Liver (tissue), 9 donors: ENCODE measurements around the gene ATAD1. TPM values are rescaled to one million over a fixed set of nuclear protein-coding genes. Genes with fewer than 3 reads are reported as not detected.

Experiments used
- DNase-seq: peaks from one replicate; pipeline ENCODE4 v3.0.0-alpha.2; 2017; ENCODE audit warnings: low spot score
- H3K27ac ChIP-seq, 2 donors: one replicate each; pipeline ENCODE4 v1.7.0; 2013; ENCODE audit warnings: inconsistent platforms in 2 of 2, low read length in 2 of 2, control low read depth in 1 of 2, low read depth in 1 of 2, mild to moderate bottlenecking in 1 of 2
- H3K27me3 ChIP-seq, 4 donors: one replicate each; pipeline versions ENCODE4 v1.6.1 to v1.7.0; 2013; ENCODE audit warnings: low read length in 3 of 4, inconsistent platforms in 1 of 4, mild to moderate bottlenecking in 1 of 4, moderate library complexity in 1 of 4; ENCODE audit not compliant: control insufficient read depth in 4 of 4, insufficient read depth in 4 of 4
- H3K36me3 ChIP-seq, 4 donors: one replicate each; pipeline versions ENCODE4 v1.6.1 to v1.7.0; 2013; ENCODE audit warnings: low read length in 3 of 4, mild to moderate bottlenecking in 3 of 4, low read depth in 1 of 4, moderate library complexity in 1 of 4; ENCODE audit not compliant: control insufficient read depth in 4 of 4, insufficient read depth in 3 of 4
- H3K4me1 ChIP-seq, 4 donors: one replicate each; pipeline versions ENCODE4 v1.6.1 to v1.7.0; 2013; ENCODE audit warnings: low read length in 3 of 4, mild to moderate bottlenecking in 3 of 4, moderate library complexity in 1 of 4; ENCODE audit not compliant: control insufficient read depth in 4 of 4, insufficient read depth in 4 of 4
- H3K4me3 ChIP-seq, 3 donors: one replicate each; pipeline versions ENCODE4 v1.6.1 to v1.7.0; 2013; ENCODE audit warnings: low read length in 3 of 3, control low read depth in 1 of 3, low read depth in 1 of 3, mild to moderate bottlenecking in 1 of 3
- H3K9ac ChIP-seq, 2 donors: one replicate each; pipeline ENCODE4 v1.7.0; 2013; ENCODE audit warnings: low read length in 2 of 2, mild to moderate bottlenecking in 2 of 2, moderate library complexity in 2 of 2, control low read depth in 1 of 2, low read depth in 1 of 2
- H3K9me3 ChIP-seq, 4 donors: one replicate each; pipeline versions ENCODE4 v1.6.1 to v1.7.0; 2013; ENCODE audit warnings: low read length in 3 of 4; ENCODE audit not compliant: control insufficient read depth in 4 of 4
- ATF3 ChIP-seq: IDR thresholded peaks from 2 replicates; pipeline ENCODE4 v1.6.1; 2016; ENCODE audit warnings: antibody characterized with exemption
- CTCF ChIP-seq: fragments of 150-350 bp; IDR thresholded peaks from 2 replicates; pipeline ENCODE4 v1.5.1; 2017; ENCODE audit warnings: improper control_type of control experiment, low read depth, low read length; ENCODE audit not compliant: missing input control
- EGR1 ChIP-seq, 2 donors: IDR thresholded peaks; 2 replicates each; pipeline ENCODE4 v1.6.1; 2016 to 2018; ENCODE audit warnings: antibody characterized with exemption in 2 of 2, low read depth in 2 of 2
- FOXA2 ChIP-seq: IDR thresholded peaks from 2 replicates; pipeline ENCODE4 v1.6.1; 2016; ENCODE audit warnings: antibody characterized with exemption
- HNF4A ChIP-seq, 2 donors: conservative IDR thresholded peaks; 2 replicates each; pipeline ENCODE4 v1.6.1; 2016; ENCODE audit warnings: antibody characterized with exemption in 2 of 2, mild to moderate bottlenecking in 2 of 2
- HNF4G ChIP-seq: IDR thresholded peaks from 2 replicates; pipeline ENCODE4 v1.6.1; 2016; ENCODE audit warnings: antibody characterized with exemption
- JUND ChIP-seq, 2 donors: IDR thresholded peaks; 2 replicates each; pipeline ENCODE4 v1.6.1; 2016; ENCODE audit warnings: antibody characterized with exemption in 2 of 2
- RAD21 ChIP-seq, 2 donors: IDR thresholded peaks; 2 replicates each; pipeline ENCODE4 v1.6.1; 2016; ENCODE audit warnings: antibody characterized with exemption in 2 of 2, mild to moderate bottlenecking in 2 of 2
- REST ChIP-seq: IDR thresholded peaks from 2 replicates; pipeline ENCODE4 v1.6.1; 2016; ENCODE audit warnings: antibody characterized with exemption, mild to moderate bottlenecking
- RXRA ChIP-seq, 2 donors: IDR thresholded peaks; 2 replicates each; pipeline ENCODE4 v1.6.1; 2017 to 2018; ENCODE audit warnings: antibody characterized with exemption in 2 of 2, mild to moderate bottlenecking in 1 of 2
- SP1 ChIP-seq: IDR thresholded peaks from 2 replicates; pipeline ENCODE4 v1.6.1; 2018; ENCODE audit warnings: antibody characterized with exemption, mild to moderate bottlenecking
- YY1 ChIP-seq: IDR thresholded peaks from 2 replicates; pipeline ENCODE4 v1.6.1; 2016; ENCODE audit warnings: antibody characterized with exemption, mild to moderate bottlenecking
- WGBS: extraction: QIAGEN DNeasy Blood & Tissue Kit; methylation state at CpG from one replicate; pipeline ENCODE4 v1.1.7; 2013; 5-methylcytosine and 5-hydroxymethylcytosine counted together
- polyA plus RNA-seq, 2 donors: library from polyadenylated mRNA; stranded (reverse) in 1 of 2; unstranded in 1 of 2; fragments of 200-250 nt in 1 of 2; fragments of >200 nt in 1 of 2; fragmentation: Nextera tagmentation in 1 of 2; extraction: Ambion mirVana in 1 of 2; gene quantifications; one replicate each; pipeline versions ENCODE4 v1.2.1 to v1.2.3, GENCODE V29; 2013 to 2015
- total RNA-seq, 2 donors: library from RNA; depleted of rRNA; stranded (reverse); fragments of >200 nt; gene quantifications; one replicate each; pipeline ENCODE4 v1.2.3, GENCODE V29; 2014
- donor health status: healthy.
- donor health status: healthy.
- donor health status: healthy.
- donor health status: healthy.
- donor health status: healthy.

Gene ATAD1
- total and polyA plus RNA-seq, 4 donors = 12.6 to 33.4 (median 13.1) TPM

DNA sequence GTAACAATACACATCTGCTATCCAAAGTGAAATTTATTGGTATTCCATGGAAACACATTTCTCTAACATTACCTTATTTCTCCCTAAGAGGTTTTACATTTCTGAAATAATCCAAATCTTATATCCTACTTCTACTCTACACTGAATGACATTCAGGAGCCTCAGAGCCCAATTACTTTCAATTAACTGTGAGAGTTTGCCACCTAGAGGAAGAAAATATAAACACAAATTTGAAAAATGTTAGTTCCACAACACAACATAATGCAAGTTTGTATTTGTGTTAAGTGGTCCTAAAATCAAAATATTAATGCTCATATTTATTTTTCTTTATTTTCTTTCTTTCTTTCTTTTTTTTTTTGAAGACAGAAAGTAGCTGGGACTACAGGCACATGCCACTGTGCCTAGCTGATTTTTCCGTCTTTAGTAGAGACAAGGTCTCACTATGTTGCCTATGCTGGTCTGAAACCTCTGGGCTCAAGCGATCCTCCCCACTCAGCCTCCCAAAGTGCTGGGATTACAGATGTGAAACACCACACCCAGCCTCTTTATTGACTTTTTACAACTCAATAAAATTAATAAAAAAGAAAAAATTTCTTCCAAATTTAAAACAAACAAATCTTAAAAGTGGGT is 46.0 kb downstream of the ATAD1 start:
- H3K27ac ChIP-seq = no peak overlapping the region
- H3K4me3 ChIP-seq = no peak overlapping the region
- no peak for DNase-seq
- WGBS = 90% methylated on average over 2 of the region's 2 CpGs
- no peak overlapping the region for H3K9ac ChIP-seq
- peaks cover 0 to 1% (median 0%) of the 10 kb centered on the region in 4 donors for H3K4me1 ChIP-seq
- no peak for TF ChIP-seq EGR1 (IDR thresholded peaks at IDR 0.05; ENCODE audit: low read depth in 2 of 2)
- no peak for TF ChIP-seq SP1
- TF ChIP-seq CTCF = peak; percentile 42
- no peak for TF ChIP-seq RXRA (IDR thresholded peaks at IDR 0.05)
- peak; percentile 83 for TF ChIP-seq RAD21 (IDR thresholded peaks at IDR 0.05)
- H3K36me3 ChIP-seq = peaks cover 3 to 7% (median 5%) of the 10 kb centered on the region in 4 donors
- no peaks in the 10 kb centered on the region for H3K27me3 ChIP-seq
- H3K9me3 ChIP-seq = no peaks in the 10 kb centered on the region

DNA sequence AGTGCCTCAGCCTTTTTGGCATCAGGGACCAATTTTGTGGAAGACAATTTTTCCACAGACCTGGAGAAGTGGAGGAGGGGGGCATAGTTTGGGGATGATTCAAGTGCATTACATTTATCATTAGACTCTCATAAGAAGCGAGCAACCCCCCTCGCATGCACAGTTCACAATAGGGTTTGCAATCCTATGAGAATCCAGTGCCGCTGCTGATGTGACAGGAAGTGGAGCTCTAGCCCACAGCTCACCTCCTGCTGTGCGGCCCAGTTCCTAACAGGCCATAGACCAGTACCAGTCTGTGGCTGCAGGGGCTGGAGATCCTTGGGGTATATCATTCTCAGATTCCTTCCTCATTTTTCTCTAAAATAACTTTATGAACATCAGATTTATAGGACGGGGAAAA is 50.8 kb downstream of the ATAD1 start:
- peaks cover 3 to 10% (median 5%) of the 10 kb centered on the region in 4 donors for H3K36me3 ChIP-seq
- 93% methylated on average over 5 of the region's 5 CpGs for WGBS
- H3K9me3 ChIP-seq = no peaks in the 10 kb centered on the region
- peaks cover 0 to 2% (median 0%) of the 10 kb centered on the region in 4 donors for H3K4me1 ChIP-seq
- no peak overlapping the region for H3K27ac ChIP-seq
- no peak for TF ChIP-seq EGR1 (IDR thresholded peaks at IDR 0.05; ENCODE audit: low read depth in 2 of 2)
- no peak for TF ChIP-seq JUND (IDR thresholded peaks at IDR 0.05)
- no peak for TF ChIP-seq REST
- TF ChIP-seq ATF3 = no peak
- no peak for TF ChIP-seq SP1
- TF ChIP-seq HNF4A (conservative IDR thresholded peaks at IDR 0.05) = no peak
- no peak for TF ChIP-seq FOXA2
- no peak for TF ChIP-seq HNF4G
- TF ChIP-seq YY1 = no peak
- TF ChIP-seq CTCF = no peak
- H3K9ac ChIP-seq = no peak overlapping the region
- no peak for DNase-seq
- no peak overlapping the region for H3K4me3 ChIP-seq
- H3K27me3 ChIP-seq = no peaks in the 10 kb centered on the region
